SU-DHL-6 (cell line): ENCODE data around the gene AMZ1.

Experiments
- CTCF ChIP-seq: fragments of 200-600 bp; sonication (generic); IDR thresholded peaks from one replicate; pipeline ENCODE4 v1.5.1; 2017; ENCODE audit warnings: antibody characterized with exemption, mild to moderate bottlenecking, low read length, moderate library complexity; ENCODE audit not compliant: insufficient read depth, poor library complexity, severe bottlenecking
- EZH2phosphoT487 ChIP-seq: fragments of 200-600 bp; sonication (generic), shearing (Covaris generic); conservative IDR thresholded peaks from 2 replicates; pipeline ENCODE4 v1.6.1; 2018; ENCODE audit warnings: mild to moderate bottlenecking, antibody characterized with exemption, low read length, moderate library complexity, mixed read lengths

DNA sequence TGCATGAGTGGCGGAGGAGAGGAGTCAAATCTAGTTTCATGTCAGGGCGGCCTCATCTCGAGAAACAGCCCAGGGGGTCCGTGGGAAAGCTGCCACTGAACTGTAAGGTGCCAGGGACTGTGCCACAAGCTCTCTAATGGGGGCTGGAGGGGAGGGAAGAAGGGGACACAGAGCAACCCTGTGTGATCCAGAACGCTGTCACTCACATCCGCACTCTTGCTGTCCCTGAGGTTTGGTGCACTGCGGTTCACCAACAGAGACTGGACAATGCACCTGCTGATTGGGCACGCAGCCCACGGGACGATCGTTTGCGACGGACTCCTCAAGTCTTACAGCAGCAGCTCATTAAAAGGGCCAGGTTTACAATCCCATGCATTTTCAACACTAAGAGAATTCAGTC lies 47.7 kb downstream of the AMZ1 start:
- no peak for TF ChIP-seq EZH2phosphoT487
- no peak for TF ChIP-seq CTCF
